DOHH2 (cell line): ENCODE data around the gene GAB3.

Source experiments
- H3F3A ChIP-seq: fragments of 200-600 bp; sonication (generic), shearing (Covaris generic); 2 replicates; pipeline ENCODE4 v1.6.0; 2016; ENCODE audit warnings: antibody characterized with exemption, mild to moderate bottlenecking; ENCODE audit not compliant: control insufficient read depth, insufficient read depth
- H3K27ac ChIP-seq: fragments of 200-600 bp; sonication (generic); 2 replicates; pipeline ENCODE4 v1.5.1; 2014; ENCODE audit warnings: low read depth, mild to moderate bottlenecking, low read length, moderate library complexity
- H3K27me3 ChIP-seq: fragments of 200-600 bp; sonication (generic); 2 replicates; pipeline ENCODE4 v1.6.1; 2014; ENCODE audit warnings: mild to moderate bottlenecking, low read length, mixed read lengths; ENCODE audit not compliant: control insufficient read depth
- H3K36me3 ChIP-seq: fragments of 200-600 bp; sonication (generic); 2 replicates; pipeline ENCODE4 v1.6.1; 2014; ENCODE audit warnings: mild to moderate bottlenecking, low read length, moderate library complexity, mixed read lengths; ENCODE audit not compliant: control insufficient read depth
- H3K4me1 ChIP-seq: fragments of 200-600 bp; sonication (generic); 2 replicates; pipeline ENCODE4 v1.6.1; 2014; ENCODE audit warnings: mild to moderate bottlenecking, low read length, mixed read lengths; ENCODE audit not compliant: control insufficient read depth
- H3K4me2 ChIP-seq: fragments of 200-600 bp; sonication (generic); 2 replicates; pipeline ENCODE4 v1.6.0; 2014; ENCODE audit warnings: mild to moderate bottlenecking, low read length, moderate library complexity
- H3K4me3 ChIP-seq: fragments of 200-600 bp; sonication (generic); 2 replicates; pipeline ENCODE4 v1.5.1; 2014; ENCODE audit warnings: mild to moderate bottlenecking, low read length, mixed read lengths
- H3K79me2 ChIP-seq: fragments of 200-600 bp; sonication (generic); 2 replicates; pipeline ENCODE4 v1.6.1; 2014; ENCODE audit warnings: mild to moderate bottlenecking, low read length, mixed read lengths; ENCODE audit not compliant: control insufficient read depth
- H3K9me2 ChIP-seq: fragments of 200-600 bp; sonication (generic); replicated peaks from 2 replicates; pipeline ENCODE4 v1.6.1; 2014; ENCODE audit warnings: mild to moderate bottlenecking, low read length, mixed read lengths; ENCODE audit not compliant: control insufficient read depth
- H3K9me3 ChIP-seq: fragments of 200-600 bp; sonication (generic); 2 replicates; pipeline ENCODE4 v1.6.1; 2014; ENCODE audit warnings: antibody characterized with exemption, low read length, mixed read lengths; ENCODE audit not compliant: control insufficient read depth, insufficient read depth
- H4K20me1 ChIP-seq: fragments of 200-600 bp; sonication (generic); 2 replicates; pipeline ENCODE4 v1.6.0; 2014; ENCODE audit warnings: low read depth, mild to moderate bottlenecking, antibody characterized with exemption, low read length, moderate library complexity; ENCODE audit not compliant: control insufficient read depth, insufficient read depth
- EZH2phosphoT487 ChIP-seq: fragments of 200-600 bp; sonication (generic); IDR thresholded peaks from 2 replicates; pipeline ENCODE4 v1.6.1; 2017; ENCODE audit warnings: borderline replicate concordance, mild to moderate bottlenecking, antibody characterized with exemption, low read length, moderate library complexity, mixed read lengths
- TF ChIP-seq, protein P1 (sequence below): fragments of 200-600 bp; sonication (generic); IDR thresholded peaks from one replicate; pipeline ENCODE4 v1.5.1; 2014; ENCODE audit warnings: antibody characterized with exemption, mild to moderate bottlenecking, low read depth, low read length; ENCODE audit not compliant: poor library complexity, severe bottlenecking

The GAB3 gene

DNA sequence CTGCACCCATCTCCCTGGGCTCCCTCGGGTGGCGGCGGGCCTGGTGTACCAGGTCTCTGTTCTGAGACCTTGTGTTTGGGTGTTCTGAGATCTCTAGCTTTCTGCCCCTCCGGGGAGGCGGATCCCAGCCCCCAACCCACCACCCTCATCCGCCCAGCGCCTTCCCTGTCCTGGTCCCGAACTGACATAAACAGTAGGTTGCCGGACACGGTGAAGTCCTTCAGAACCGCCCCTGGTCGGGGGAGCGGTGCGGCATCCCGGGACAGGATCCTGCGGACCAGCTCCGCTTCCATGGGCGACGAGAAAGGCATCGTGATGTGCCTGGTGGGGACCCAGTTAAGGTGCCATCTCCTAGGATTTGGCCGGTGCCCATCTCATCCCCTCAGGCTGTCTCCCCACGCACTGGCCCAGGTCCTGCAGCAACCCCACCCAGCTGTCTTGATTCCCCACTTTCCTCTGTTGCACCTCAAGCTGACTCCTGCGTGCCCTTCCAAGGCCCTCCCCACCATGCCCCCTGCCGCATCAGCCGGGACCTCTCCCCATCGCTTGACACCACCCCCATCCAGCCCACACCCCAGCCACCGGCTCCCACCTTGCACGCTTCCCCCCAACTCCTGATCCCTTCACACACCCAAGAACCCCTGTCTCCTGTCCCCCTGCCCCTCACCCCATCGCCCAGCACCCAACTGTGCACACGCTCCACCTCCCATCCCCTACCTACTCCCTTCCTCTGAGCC lies 98.4 kb downstream of the GAB3 start:
- no peak overlapping the region for H3K4me2 ChIP-seq
- no peak overlapping the region for H3K27ac ChIP-seq
- TF ChIP-seq EZH2phosphoT487 = no peak
- TF ChIP-seq, protein P1, sequence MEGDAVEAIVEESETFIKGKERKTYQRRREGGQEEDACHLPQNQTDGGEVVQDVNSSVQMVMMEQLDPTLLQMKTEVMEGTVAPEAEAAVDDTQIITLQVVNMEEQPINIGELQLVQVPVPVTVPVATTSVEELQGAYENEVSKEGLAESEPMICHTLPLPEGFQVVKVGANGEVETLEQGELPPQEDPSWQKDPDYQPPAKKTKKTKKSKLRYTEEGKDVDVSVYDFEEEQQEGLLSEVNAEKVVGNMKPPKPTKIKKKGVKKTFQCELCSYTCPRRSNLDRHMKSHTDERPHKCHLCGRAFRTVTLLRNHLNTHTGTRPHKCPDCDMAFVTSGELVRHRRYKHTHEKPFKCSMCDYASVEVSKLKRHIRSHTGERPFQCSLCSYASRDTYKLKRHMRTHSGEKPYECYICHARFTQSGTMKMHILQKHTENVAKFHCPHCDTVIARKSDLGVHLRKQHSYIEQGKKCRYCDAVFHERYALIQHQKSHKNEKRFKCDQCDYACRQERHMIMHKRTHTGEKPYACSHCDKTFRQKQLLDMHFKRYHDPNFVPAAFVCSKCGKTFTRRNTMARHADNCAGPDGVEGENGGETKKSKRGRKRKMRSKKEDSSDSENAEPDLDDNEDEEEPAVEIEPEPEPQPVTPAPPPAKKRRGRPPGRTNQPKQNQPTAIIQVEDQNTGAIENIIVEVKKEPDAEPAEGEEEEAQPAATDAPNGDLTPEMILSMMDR = no peak
- no peaks in the 10 kb centered on the region for H3K9me3 ChIP-seq
- H3K79me2 ChIP-seq = no peaks in the 10 kb centered on the region
- no peaks in the 10 kb centered on the region for H3K4me1 ChIP-seq
- H3K36me3 ChIP-seq = no peaks in the 10 kb centered on the region
- no peaks in the 10 kb centered on the region for H3K27me3 ChIP-seq
- no peaks in the 10 kb centered on the region for H3F3A ChIP-seq
- no peaks in the 10 kb centered on the region for H3K9me2 ChIP-seq
- no peak overlapping the region for H3K4me3 ChIP-seq
- no peaks in the 10 kb centered on the region for H4K20me1 ChIP-seq

DNA sequence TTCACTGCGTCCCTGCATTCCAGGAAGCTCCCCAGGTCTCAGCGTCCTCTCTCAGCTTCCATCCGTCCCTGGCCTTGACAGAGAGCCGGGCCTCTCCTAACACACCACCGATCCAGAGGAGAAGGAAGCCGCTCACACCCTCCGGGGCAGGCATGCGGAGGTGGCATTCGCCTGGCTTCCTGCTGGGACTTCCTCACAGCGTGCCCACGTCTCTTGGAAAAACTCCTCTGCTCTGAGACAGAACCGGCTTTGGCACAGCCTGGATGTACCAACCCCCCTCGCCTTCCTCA lies 100.7 kb downstream of the GAB3 start:
- Histone ChIP-seq H3K79me2 (no peaks in the 10 kb centered on the region), H3K9me2 (no peaks in the 10 kb centered on the region), H4K20me1 (no peaks in the 10 kb centered on the region), H3K4me1 (no peaks in the 10 kb centered on the region), H3K9me3 (no peaks in the 10 kb centered on the region), H3K4me2 (no peak overlapping the region), H3F3A (no peaks in the 10 kb centered on the region), H3K27ac (no peak overlapping the region), H3K36me3 (no peaks in the 10 kb centered on the region), H3K27me3 (no peaks in the 10 kb centered on the region), H3K4me3 (no peak overlapping the region)
- no peak for TF ChIP-seq EZH2phosphoT487
- TF ChIP-seq, protein P1 = no peak

DNA sequence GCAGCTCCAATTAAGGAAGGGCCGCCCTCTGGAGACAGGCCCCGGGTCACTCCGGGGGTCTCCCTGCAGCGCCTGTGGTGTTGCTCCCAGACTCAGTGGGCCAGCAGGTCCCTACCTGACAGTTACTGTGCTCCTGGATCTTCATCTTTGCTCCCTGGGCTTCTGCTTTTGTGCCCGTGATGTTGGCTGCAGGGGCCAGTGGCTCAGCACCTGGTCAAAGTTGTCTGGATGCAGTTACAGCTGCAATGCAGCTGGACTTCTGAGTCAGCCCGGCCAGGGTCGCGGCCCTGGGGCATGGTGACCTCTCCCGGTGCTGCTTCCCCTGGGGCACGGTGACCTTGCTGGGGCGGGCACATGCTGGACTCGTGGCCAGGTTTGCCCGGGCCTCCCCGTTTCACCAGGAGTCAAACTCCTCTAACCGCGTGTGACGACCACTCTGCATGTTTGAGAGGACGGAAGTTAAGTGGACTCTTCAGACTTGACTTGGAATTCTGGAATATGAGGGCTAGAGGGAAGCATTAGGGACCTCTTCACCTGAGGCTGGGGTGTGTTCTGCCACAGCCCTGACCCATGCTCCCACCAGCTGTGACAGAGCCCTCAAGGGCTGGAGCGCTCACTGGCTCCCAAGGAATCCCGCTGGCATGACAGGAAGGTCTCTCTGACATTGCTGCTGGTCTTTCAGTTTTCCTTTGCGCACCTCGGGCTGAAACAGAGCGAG lies 101.2 kb downstream of the GAB3 start:
- TF ChIP-seq EZH2phosphoT487 = no peak
- TF ChIP-seq, protein P1 = no peak
- Histone ChIP-seq H3K4me2 (no peak overlapping the region), H3K27ac (no peak overlapping the region)

More for the DNA sequence above, 101.2 kb downstream of the GAB3 start:
- Histone ChIP-seq H3F3A (no peaks in the 10 kb centered on the region), H3K79me2 (no peaks in the 10 kb centered on the region), H3K4me3 (no peak overlapping the region), H3K4me1 (no peaks in the 10 kb centered on the region), H3K27me3 (no peaks in the 10 kb centered on the region), H3K9me2 (no peaks in the 10 kb centered on the region), H3K9me3 (no peaks in the 10 kb centered on the region), H3K36me3 (no peaks in the 10 kb centered on the region), H4K20me1 (no peaks in the 10 kb centered on the region)
